Endothelial cell of umbilical vein (primary cell): Measurements from ENCODE around the gene NPTN.

ENCODE experiments used
- EZH2 ChIP-seq: IDR thresholded peaks from 2 replicates; pipeline ENCODE4 v1.6.1; 2012; ENCODE audit warnings: borderline replicate concordance, low read depth, mild to moderate bottlenecking, moderate library complexity, low read length, inconsistent platforms; ENCODE audit not compliant: severe bottlenecking
- MYC ChIP-seq: IDR thresholded peaks from one replicate; pipeline ENCODE4 v1.6.1; 2011; ENCODE audit warnings: mild to moderate bottlenecking, low read depth, low read length
- POLR2A ChIP-seq: IDR thresholded peaks from 2 replicates; pipeline ENCODE4 v1.6.1; 2012; ENCODE audit warnings: low read depth, mild to moderate bottlenecking, control low read depth, low read length
- POLR2AphosphoS5 ChIP-seq: IDR thresholded peaks from 2 replicates; pipeline ENCODE4 v1.6.1; 2012; ENCODE audit warnings: low read depth, mild to moderate bottlenecking, control low read depth, low read length, moderate library complexity; ENCODE audit not compliant: insufficient read depth
- TF ChIP-seq, protein P1 (sequence below), 2 donors: IDR thresholded peaks; 1 replicate in 1 of 2; 2 replicates in 1 of 2; pipeline ENCODE4 v1.5.1; 2011; ENCODE audit warnings: low read length in 2 of 2, mild to moderate bottlenecking in 2 of 2, moderate library complexity in 2 of 2, control low read depth in 1 of 2, inconsistent platforms in 1 of 2, low read depth in 1 of 2; ENCODE audit not compliant: insufficient read depth in 1 of 2; ENCODE audit errors: extremely low read depth in 1 of 2
- TF ChIP-seq, protein P2 (sequence below): IDR thresholded peaks from 2 replicates; pipeline ENCODE4 v1.6.1; 2011; ENCODE audit not compliant: insufficient read depth, insufficient read length

DNA sequence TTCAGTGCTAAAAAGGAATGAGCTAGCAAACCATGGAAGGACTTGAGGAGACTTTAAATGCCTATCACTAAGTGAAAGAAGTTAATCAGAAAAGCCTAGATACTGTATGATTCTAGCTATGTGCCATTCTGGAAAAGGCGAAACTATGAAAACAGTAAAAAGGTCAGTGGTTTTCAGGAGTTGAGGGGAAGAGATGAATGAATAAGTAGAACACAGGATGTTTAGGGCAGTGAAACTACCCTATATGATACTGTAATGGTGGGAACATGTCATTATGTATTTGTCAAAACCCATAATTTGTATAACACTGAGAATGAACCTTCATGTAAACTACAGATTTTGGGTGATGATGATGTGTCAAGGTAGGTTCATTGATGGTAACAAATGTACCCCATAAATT lies 41.4 kb upstream of the NPTN start:
- no peak for TF ChIP-seq POLR2A
- TF ChIP-seq, protein P1, sequence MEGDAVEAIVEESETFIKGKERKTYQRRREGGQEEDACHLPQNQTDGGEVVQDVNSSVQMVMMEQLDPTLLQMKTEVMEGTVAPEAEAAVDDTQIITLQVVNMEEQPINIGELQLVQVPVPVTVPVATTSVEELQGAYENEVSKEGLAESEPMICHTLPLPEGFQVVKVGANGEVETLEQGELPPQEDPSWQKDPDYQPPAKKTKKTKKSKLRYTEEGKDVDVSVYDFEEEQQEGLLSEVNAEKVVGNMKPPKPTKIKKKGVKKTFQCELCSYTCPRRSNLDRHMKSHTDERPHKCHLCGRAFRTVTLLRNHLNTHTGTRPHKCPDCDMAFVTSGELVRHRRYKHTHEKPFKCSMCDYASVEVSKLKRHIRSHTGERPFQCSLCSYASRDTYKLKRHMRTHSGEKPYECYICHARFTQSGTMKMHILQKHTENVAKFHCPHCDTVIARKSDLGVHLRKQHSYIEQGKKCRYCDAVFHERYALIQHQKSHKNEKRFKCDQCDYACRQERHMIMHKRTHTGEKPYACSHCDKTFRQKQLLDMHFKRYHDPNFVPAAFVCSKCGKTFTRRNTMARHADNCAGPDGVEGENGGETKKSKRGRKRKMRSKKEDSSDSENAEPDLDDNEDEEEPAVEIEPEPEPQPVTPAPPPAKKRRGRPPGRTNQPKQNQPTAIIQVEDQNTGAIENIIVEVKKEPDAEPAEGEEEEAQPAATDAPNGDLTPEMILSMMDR (IDR thresholded peaks at IDR 0.05; ENCODE audit: extremely low read depth in 1 of 2, insufficient read depth in 1 of 2, low read depth in 1 of 2, low read length in 2 of 2): no peak
- TF ChIP-seq POLR2AphosphoS5: no peak
- no peak for TF ChIP-seq EZH2
- TF ChIP-seq, protein P2, sequence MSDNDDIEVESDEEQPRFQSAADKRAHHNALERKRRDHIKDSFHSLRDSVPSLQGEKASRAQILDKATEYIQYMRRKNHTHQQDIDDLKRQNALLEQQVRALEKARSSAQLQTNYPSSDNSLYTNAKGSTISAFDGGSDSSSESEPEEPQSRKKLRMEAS: no peak
- TF ChIP-seq MYC: no peak
